ENCODE data around the gene PFKFB4. TPM values are rescaled to one million over a fixed set of nuclear protein-coding genes. Genes with fewer than 3 reads are reported as not detected.
"Not testable (repeated sequence)": the region's sequence is repeated elsewhere in the genome, so short reads cannot be mapped to it uniquely, and the experiment has no call there.

Gene PFKFB4
- total RNA-seq, 1 donor from 2014 or later: 3.1 TPM

DNA sequence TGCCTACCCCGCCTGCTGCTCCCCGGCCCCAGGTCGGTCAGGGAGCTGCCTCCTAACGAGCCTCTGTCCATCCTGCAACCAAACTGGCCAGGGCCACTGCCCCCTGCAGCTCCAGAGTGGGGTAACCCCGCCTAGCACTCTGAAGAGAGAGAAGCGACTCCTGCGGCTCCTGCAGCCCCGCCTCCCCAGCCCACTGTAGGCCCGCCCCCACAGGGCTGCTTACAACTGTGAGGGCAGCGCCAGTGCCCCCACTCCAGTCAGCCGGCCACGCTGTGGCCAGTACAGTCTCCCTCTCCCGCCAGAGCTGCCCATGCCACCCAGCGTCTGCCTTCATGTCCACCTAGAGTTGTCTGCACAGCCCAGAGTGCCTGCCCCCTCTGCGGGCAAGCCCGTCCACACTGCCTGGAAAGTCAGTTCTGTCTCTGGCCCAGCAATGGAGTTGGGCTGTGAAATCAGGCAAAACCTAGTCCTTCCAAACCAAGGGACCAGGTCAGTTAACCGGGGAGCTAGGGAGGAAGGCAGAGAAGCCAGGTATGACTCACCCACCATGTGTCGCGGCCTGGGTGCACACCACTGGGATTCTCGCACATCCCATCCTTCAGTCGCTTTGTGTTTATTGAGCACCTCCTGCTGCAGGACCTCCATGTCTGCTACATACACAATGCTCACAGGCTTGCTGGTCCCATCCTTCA, 4.6 kb upstream of the PFKFB4 start:
- no peak for DNase-seq (ENCODE audit: low read depth, low spot score)

DNA sequence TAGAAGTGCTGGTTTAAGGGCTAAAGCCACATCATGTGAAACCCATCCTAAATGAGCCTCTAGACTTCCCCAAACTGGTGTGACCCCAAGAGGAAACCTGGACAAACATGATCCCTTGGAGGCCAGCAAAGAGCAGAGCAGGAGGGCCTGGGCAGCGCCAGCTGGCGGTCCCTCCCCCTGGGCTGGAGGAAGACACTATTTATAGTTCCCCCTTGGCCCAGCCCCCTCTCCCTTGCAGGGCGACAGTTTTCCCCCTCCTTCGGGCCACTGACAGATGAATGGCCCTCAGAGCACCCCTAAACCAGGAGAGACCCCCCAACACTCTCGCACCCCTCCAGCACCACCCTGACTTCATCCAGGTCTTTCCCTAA, 4.0 kb upstream of the PFKFB4 start:
- no peak for DNase-seq (ENCODE audit: low read depth, low spot score)

DNA sequence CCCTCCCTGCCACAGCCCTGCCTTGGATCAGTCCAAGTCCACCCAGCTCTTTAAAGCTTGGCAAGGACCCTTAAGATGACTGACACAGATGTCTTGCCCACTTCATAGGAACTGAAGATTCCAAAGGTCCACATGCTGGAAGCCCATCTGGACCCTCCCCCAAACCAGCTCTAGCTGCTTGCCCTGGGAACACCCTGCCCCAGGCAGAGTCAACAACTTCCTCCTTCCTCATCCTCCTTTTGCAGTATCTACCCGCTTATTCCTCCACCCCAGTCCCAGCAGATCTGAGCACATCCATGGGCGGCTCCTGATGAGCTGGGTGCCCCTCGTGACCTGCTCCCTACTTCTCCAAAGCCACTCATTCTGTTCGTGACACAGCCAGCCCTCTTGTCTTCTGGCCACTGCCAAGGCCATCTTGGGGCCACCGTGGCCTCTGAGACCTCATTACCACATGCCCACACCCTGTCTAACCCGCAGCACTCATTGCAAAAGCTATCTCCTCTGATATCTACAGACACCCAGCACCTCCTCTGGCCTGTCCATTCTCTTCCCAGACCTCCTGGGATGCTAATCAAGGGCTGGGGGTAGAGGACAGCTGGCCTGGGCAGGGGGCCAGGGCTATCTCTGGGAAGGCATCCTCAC, 2.0 kb upstream of the PFKFB4 start:
- no peak for DNase-seq (ENCODE audit: low read depth, low spot score)

DNA sequence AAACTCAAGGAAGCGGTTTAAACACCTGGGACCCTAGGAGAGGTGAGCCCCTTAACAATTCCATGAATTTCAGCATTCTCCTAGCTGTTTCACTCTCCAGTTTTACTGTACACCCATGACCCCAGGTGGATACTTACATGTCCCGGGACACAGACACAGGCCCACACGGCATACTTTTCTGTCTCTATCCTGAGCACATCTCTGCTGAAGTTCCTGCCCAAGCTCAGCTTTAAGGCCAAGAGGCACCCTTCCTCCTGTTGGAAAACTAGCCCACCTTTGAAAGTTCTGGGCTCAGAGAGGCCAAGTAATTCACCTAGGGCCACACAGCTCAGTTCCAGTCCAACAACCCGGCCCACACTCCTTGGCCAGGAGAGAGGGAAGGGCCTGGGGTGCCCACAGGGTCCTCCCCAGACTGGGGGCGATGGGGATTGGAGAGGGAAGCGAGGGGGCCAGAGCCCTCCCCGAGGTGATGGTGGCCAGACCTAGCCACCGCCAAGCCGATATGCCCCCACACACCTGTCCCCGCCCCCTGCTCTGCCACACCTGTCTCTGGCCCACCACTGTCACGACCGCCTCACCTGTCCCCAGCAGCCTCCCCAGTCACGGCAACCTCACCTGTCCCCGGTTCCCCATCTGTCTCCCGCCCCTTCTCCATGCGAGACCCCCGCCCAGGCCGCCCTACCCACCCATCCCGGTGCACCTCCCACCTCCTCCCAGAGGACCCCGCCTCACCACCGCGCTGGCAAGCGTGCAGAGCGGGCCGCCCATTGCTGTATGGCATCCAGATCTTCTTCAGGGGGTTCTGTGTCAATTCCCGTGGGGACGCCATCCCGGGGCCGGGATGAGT, 431 bp downstream of the PFKFB4 start:
- no peak for DNase-seq (ENCODE audit: low read depth, low spot score)

DNA sequence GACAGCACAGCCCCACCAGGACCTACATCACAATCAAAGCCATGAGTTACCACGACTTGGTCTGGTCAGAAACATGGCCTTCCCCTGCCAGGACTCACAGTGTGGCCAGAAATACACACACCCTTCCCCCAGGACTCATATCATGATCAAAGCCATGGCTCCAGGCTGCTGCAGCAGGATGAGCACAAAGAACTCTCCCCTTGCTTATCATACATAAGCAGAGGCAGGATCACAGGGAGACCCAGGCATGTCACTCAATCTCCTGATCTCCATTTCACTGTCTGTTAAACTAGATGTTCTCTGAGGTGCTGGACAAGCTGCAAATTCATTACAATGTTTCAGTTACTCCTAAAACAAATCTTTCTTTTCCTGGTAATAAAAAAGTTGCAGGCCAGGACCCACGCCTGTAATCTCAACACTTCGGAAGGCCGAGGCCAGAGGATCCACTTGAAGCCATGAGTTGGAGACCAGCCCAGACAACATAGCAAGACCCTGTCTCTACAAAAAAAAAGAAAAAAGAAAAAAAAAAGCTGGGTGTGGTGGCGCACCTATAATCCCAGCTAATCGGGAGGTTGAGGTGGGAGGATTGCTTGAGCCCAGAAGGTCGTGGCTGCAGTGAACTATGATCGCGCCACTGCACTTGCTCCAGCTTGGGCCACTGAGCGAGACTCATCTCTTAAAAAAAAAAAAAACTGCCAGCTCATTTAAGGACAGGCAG, 1.2 kb downstream of the PFKFB4 start:
- no peak for DNase-seq (ENCODE audit: low read depth, low spot score)

DNA sequence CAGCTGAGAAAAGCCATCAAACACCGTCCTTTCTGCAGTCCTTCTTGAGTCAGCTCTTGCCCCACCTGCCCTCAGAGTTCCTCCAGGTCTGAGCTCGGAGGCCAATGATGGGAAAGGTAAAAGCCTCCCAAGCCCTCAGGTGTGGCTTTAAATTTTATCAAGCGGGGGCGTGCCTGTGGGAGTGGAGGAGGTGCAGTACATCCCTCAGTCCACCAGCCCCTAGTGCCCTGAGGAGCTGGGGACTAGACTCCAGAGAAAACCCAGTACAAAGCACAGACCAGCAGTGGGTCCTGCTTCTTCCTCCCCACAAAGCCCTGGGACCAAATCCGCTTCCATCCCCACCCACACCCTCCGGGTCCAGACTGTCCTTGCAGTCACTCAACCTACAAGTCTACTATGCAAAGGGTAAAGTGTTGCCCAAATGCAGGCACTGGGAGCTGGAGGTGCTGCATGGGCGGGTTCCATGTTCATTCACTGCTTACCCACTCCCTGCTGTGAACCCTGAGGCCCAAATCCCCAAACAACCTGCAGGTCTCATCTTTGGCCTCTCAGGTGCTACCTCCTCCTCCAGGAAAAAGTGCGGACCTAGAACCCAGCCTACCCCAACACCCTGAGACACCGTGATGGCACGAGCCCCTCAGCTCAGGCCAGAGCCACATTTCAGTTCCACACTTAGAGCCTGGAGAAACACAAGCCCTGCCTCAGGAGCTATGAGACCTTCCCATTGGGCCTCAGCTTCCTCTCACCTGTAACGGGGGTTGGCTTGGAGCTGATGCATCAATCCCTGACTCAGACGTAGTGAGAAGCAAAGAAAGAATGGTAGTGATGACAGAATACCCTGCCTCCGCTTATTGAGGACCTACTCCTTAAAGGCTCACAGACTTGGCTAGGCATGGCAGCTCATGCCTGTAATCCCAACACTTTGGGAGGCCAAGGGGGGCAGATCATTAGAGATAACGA, 2.4 kb downstream of the PFKFB4 start:
- no peak for DNase-seq (ENCODE audit: low read depth, low spot score)

DNA sequence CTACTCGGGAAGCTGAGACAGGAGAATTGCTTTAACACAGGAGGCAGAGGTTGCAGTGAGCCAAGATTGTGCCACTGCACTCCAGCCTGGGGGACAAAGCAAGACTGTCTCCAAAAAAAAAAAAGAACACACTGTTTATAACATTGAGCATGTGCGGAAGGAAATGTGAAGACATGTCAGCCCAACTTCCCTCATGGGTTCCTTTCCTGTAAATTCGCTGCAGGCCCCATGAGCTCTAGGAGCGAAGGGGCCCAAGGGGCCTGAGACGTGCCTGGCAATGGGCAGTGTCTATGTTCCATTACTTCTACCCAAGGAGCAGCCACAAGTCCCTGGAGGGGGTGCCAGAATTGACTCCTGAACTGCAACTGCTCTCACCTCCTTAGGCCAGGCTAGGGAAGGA, 3.2 kb downstream of the PFKFB4 start:
- no peak for DNase-seq (ENCODE audit: low read depth, low spot score)

DNA sequence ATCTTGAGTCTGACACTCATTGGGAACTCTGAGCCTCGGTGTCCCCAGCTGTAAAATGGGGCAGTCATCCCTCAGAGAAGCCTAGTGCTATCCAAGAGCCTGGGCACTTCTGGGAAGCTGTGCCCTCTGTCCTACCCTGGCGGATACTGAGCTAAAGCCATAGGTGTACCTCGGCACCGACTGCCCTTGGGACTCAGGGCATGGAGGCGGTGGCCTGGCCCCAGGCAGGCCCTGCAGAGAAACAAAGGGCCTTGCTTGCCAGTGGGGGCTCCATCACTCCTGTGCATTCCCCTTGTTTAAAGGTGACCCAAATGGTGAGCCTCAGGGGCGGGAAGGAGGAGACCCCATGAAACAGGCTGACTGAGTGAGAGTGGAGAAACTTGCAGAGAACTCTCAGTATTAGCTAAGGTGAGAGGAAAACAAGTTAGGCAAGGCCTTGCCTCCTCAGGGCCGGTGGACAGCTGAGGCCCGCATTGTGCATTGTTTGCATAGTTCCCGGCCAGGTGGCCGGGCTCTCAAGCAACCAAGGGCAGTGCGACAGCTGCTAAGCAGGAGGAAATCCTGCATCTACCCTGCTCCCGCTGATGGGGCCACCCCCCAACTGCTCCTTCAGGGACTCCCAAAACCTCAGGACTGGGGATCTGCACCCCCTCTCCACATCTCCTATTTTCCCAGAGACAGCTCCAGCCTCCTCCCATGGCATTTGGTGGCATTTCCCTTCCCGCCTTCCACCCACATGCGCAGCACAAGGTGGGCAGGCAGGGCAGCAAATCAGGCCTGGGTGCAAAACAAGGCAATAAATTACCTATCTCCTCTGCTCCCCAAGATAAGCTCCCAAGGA, 4.3 kb downstream of the PFKFB4 start:
- no peak for DNase-seq (ENCODE audit: low read depth, low spot score)

DNA sequence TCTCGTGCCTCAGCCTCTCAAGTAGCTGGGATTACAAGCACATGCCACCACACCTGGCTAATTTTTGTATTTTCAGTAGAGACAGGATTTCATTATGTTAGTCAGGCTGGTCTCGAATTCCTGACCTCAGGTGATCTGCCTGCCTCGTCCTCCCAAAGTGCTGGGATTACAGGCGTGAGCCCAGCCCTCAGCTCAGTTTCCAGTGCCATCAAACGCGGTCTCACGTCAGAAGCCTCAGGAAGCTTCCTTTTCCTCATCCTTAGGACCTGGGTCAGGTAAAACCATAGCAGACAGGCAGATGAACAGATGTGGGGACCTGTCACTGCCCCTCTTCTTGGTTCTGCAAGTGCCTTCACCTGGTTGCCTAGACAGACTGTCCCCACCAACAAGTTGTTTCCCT, 5.0 kb downstream of the PFKFB4 start:
- not testable (repeated sequence) for DNase-seq (ENCODE audit: low read depth, low spot score)

DNA sequence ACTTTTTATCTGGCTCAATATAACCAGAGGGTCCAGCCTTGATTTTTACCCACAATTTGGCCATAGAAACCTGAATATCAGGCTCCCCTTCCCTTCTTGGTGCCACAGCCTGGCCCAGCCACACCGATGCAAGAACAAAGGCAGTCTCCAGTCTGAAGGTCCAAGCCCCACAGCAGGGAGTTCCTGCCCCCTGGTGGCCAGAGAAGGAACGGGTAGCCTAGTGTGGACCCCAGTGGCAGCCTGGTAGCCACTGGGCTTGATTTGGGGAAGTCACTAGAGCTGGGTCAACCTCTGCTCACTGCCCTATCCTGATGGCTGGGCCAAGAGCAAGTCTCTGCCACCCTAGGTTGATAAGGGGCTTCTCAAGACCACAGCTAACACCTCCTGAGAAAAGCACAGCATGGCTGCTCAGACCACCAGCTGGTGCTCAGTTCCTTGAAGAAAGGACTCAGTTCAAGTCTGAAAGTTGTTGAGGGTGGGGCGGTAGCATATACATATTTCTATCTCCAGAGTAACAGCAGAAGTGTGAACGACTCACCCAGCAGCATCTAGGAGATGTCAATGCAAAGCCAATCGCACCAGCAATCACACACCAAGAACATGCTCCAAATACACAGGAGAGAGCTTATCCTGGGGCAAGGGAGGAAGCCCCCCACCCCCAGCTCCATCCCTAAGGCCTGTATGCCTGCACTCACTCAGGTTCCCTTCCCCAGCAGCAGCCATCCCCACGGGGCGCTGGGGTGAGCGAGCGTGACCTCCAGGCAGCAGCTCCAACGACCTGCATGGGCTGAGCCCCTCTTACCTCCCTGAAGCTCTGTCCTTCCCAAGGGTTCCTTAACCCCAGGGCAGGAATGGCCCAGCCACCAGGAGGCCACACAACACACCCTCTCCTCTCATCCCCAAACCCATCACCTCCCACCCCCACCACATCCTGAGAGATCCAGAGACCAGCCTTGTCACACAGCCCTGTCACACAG, 7.6 kb downstream of the PFKFB4 start:
- peak; percentile 29 for DNase-seq (ENCODE audit: low read depth, low spot score)

DNA sequence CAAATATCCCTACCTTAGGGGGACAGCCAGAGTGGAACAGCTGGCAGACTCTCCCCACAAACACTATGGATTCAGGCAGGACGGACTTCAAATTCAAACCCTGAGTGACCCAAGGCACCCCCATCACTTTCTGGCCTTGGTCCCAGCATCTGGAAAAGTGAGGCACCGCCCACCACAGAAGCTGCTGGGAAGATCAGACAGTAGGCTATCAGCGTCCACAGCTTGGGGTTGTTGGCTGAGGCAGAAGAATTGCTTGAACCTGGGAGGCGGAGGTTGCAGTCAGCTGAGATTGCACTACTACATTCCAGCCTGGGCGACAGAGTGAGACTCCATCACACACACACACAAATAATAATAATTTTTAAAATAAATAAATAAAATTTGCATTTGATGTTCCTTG, 8.5 kb downstream of the PFKFB4 start:
- no peak for DNase-seq (ENCODE audit: low read depth, low spot score)

DNA sequence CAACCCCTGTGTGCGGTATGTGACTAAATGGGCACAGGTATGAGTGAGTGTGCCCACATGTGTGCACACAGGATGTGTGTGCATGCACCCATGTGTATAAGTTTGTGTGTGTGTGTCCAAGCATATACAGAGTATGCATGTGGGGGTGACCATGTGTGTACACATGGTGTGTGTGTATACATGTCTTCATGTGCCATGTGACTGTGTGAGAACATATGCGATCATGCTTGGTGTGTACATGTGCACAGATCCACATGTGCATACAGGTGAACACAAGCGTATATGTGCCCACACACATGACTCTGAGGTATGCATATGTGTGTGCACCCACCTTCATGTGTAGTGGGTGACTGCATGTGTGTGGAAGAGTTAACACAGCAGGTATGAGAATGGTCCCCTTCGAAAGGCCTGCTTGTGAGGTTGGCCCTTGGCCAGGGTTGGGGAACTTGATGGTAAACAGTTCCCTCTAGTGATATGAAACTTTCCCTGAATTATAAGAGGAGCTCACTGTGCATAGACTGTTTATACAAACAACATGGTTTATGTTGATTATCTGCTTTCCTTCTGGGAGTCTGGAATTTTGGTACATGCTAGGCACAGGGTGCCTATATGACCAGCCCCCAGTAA, 10.3 kb downstream of the PFKFB4 start:
- no peak for DNase-seq (ENCODE audit: low read depth, low spot score)

DNA sequence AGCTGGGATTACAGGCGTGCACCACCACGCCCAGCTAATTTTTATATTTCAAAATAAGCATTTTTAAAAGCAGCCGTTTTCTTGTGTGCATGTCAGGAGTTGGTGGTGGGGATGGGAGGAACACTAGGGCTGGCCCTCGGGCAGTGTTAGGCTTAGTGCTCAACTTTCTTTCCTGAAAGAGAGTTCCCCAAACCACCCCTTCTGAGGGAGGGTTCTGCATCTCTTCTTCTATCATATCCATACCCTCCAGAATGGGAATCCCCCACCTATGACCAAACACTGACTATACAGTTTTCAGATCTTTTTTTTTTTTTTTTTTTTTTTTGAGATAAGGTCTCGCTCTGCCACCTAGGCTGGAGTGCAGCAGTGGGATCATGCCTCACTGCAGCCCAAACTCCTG, 12.5 kb downstream of the PFKFB4 start:
- no peak for DNase-seq (ENCODE audit: low read depth, low spot score)

DNA sequence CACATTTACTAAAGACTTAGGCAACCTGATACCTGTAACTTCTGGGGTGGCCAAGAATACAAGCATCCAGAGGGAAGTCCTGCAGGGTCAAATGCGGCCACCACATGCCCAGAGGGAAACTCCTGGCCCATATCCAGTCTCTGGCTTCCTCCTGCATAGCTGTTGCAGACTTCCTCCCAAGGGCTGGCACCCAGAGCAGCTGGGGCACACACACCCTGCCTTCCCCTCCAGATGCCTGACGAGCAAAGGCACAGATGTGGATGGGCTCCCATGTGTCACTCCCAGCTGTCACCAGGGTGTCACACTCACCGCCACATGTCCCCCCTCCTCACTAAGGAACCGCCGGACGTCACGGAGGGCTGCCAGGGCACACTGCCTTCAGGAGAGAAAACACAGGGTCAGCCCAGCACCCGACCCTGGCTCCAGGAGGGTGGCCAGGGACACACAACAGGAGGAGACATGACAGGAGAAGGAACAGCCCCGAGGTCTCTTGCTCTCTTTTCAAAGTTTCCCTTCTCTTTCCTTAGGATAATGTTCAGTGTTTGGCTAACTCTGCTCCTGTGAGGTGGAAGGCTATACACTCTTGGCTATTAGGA, 13.2 kb downstream of the PFKFB4 start:
- DNase-seq (ENCODE audit: low read depth, low spot score): no peak

DNA sequence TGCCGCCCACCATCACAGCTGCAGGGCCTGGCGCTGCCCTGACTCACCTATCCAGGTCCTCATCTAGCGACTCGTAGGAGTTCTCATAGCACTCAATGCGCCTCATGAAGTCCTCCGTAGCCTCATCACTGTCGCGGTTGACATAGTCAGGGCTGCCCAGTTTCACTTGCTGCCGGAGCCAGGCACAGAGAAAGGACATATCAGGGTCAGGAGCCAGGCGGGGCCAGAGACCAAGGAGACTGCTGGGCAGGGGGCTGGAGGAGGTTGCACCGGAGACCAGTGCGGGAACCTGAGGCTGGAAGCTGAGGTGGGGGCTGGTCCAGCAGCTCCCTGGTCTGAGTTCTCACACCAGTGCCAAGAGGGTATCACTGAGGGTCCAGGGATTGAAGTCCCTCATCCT, 18.2 kb downstream of the PFKFB4 start:
- DNase-seq (ENCODE audit: low read depth, low spot score): no peak

DNA sequence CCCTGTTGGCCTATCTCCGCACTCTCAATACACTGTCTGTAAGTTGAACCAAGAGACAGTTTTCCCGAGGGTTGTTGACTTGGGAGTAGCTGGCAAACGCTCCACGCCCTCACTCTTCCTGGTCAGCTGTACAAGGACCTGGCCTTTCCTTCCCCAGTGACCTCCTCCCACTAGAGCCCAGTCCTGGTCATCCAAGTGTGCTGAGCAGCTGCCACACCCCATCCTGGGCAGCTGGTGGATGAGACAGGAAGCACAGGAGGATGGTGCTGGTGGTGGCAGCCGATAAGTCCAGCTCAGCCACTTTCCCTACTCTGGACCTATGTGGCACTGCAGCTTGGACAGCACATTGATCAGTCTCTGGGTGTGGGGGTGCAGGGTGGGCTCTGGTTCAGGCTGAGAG, 19.8 kb downstream of the PFKFB4 start:
- no peak for DNase-seq (ENCODE audit: low read depth, low spot score)

DNA sequence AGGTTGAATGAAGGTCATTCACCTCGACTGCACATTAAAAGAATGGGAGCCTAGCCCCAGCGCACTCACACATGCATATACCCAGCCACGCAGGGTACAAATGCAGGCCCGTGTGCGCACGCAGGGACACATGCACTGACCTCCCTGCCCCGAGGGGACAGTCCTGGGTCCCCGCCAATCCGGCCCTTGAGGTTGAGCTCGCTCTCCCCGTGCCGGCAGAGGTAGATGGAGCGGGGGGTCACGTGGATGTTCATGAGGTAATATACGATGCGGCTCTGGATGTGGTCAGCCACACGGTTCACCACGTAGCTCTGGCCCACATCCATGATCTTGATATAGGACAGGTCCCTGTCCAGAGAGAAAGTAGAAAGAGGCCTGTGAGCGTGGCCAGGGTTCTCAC, 20.5 kb downstream of the PFKFB4 start:
- no peak for DNase-seq (ENCODE audit: low read depth, low spot score)

DNA sequence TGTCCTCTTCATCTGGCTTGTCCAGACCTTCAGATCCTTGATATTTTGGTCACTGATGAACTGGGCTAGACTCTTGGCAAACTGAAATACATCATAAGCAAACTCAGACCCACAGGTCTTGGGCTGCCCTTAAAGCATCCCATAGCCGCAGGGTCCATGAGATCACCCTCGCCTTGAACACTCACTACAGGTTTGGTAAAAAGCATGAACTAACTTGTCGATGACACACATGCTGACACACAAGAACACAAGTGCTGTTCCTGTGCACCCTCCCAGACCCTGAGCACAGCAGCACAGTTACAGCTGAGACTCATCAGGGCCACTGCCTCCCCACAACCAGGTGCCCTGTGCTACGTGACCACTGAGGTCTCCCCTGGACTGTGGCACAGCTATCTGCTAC, 21.0 kb downstream of the PFKFB4 start:
- no peak for DNase-seq (ENCODE audit: low read depth, low spot score)
